Epithelial cell of proximal tubule (primary cell): ENCODE measurements around the gene AGAP3. TPM values are rescaled to one million over a fixed set of nuclear protein-coding genes. Genes with fewer than 3 reads are reported as not detected.

Experiments
- DNase-seq: peaks from one replicate; pipeline ENCODE4 v3.0.0-alpha.2; 2011; ENCODE audit warnings: low read depth
- H3K4me3 ChIP-seq: 2 replicates; pipeline ENCODE4 v1.5.1; 2011; ENCODE audit warnings: low read depth, mild to moderate bottlenecking, low read length
- total RNA-seq: library from RNA; depleted of rRNA; stranded (reverse); fragments of >200 nt; gene quantifications from 2 replicates; pipeline ENCODE4 v1.2.3, GENCODE V29; 2015
- TF ChIP-seq, protein P1 (sequence below): conservative IDR thresholded peaks from 2 replicates; pipeline ENCODE4 v1.5.1; 2012; ENCODE audit warnings: low read depth, mild to moderate bottlenecking, low read length

Gene AGAP3
- total RNA-seq, 1 donor from 2014 or later = 60.1 TPM

DNA sequence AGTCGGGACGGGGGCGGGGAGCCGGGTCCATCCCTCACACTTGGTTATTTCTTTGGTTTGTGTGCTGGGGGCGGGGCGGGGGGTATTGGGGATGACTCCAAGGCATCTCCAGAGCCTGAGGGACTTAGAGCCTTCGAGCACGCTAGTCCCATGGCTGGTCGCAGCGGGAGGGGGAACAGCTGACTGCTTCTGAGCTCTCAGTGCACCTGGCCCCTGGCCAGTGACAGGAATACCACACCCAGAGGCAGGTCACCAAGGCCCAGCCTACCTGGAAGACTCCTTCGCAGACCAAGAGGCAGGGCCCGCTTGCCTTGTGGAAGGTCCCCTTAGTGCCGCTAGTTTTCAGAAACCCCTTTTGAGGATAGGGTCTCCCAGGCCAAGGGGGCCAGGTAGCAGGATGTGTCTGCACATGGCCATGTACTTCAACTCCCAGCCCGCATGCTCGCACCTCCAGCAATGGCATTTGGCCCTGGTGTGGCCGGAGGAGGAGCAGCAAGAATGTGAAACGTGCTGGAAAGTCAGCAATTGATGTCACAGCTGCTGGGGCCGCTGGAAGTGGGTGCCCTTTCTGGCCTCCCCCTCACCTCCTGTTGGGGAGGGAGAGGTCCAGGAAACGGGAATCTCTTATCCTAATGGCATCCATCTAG is 40.3 kb downstream of the AGAP3 start:
- H3K4me3 ChIP-seq = no peak overlapping the region
- DNase-seq = no peak
- TF ChIP-seq, protein P1, sequence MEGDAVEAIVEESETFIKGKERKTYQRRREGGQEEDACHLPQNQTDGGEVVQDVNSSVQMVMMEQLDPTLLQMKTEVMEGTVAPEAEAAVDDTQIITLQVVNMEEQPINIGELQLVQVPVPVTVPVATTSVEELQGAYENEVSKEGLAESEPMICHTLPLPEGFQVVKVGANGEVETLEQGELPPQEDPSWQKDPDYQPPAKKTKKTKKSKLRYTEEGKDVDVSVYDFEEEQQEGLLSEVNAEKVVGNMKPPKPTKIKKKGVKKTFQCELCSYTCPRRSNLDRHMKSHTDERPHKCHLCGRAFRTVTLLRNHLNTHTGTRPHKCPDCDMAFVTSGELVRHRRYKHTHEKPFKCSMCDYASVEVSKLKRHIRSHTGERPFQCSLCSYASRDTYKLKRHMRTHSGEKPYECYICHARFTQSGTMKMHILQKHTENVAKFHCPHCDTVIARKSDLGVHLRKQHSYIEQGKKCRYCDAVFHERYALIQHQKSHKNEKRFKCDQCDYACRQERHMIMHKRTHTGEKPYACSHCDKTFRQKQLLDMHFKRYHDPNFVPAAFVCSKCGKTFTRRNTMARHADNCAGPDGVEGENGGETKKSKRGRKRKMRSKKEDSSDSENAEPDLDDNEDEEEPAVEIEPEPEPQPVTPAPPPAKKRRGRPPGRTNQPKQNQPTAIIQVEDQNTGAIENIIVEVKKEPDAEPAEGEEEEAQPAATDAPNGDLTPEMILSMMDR = no peak

DNA sequence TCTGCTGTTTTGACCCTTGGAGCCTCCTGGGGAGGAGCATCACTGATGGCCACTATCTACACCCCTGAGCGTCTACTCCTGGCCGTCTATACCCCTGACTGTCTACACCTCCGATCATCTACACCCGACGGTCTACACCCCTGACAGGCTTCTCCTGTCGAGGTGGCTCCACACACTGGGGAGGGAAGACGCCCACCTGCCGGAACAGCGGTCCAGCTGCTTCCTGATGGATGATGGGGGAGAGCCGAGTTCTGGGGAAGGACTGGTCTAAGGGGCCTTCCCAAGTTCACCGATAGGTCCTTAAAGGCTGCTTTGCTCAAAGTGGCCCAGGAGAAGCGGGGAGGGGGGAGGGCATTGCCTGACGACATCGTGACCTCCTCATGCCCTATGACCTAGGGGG is 41.9 kb downstream of the AGAP3 start:
- no peak for DNase-seq
- H3K4me3 ChIP-seq = no peak overlapping the region
- TF ChIP-seq, protein P1 = no peak

DNA sequence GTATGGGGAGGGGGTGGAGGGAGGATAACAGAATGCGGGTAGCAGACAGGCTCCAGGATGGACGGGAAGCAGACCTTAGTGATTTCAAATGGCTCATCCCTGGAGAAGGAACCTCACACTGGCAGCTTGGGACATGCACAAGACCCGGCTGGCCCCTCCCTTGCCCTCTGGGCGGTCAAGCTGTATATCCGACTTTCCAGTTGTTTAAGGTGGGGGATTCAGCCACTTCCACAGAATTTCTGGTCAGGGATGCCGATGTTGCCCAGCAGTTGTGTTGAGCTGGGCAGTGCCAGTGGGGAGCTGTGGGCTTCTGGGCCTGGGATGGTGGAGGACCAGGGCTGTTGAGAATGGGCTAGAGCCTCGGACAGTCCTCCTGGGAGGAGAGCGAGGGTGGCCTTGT is 42.4 kb downstream of the AGAP3 start:
- TF ChIP-seq, protein P1 = no peak
- DNase-seq = no peak
- H3K4me3 ChIP-seq = no peak overlapping the region

DNA sequence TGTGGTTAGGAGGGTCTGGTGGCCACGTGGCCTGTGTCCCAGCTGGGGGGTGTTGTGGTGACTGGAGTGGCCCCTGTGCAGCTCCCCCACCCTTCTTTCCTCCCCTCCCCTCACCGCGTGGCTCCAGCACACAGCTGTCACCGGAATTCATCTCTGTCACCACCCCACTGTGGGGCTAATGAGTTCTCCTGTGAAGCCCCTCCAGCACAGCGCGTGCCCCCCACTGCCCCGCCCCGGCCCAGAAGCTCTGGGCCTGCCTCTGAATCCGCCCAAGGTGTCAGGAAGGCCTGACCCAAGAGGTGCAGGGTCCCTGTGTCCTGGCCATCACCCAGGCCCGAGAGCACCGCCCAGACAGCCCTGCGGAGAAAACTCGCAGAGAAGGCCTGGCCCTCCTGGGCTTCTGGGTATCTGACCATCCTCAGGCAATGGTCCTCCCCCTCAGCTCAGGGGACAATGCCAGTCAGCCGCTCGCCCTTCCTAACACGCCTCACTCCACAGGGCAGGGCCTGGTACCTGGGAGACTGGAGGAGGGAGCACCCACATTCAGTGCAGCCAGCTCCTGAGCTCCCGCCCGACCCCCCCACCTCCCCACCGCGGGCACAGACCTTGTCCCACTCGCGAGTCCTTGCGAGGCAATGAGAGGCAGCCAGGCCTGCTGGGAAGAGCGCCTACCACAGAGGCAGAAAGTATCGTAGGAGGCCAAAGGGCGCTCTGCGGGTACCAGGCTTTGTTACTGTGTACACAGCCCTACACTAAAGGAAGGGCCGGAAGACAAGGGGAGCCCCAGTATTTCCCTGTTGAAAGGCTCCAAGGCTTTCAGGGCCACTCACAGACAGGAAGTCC is 43.1 kb downstream of the AGAP3 start:
- DNase-seq = no peak
- H3K4me3 ChIP-seq = no peak overlapping the region
- TF ChIP-seq, protein P1 = no peak

DNA sequence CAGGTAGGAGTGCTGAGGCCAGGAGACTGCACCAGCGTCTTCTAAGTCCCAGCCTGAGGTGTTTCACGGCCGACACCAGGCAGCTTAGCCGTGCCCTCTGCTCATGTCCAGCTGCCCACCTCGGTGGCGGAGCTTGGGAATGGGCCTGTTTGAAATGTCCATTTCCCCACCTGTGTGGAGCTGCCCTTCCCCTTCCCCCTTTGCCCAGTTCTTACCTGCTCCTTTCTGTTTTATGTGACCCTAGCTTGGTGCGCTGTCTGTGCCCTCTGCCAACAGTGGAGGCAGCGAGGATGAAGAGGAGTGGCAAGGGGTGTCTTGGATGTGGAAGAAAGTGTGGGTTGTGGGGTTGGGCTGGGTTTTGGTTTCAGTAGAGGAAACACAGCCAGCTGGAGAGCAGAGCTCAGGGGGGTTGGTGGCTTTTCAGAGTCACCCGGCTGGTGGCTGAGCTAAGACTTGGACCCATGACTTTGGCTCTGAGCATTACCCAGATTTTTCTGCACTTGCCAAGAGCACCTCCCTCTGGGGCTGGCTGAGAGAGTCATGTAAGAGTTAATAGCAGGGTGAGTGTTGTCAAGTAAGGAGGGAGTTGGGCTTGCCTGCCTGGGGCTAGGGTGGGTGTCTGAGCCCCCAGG is 43.8 kb downstream of the AGAP3 start:
- TF ChIP-seq, protein P1 = no peak
- no peak overlapping the region for H3K4me3 ChIP-seq
- no peak for DNase-seq

DNA sequence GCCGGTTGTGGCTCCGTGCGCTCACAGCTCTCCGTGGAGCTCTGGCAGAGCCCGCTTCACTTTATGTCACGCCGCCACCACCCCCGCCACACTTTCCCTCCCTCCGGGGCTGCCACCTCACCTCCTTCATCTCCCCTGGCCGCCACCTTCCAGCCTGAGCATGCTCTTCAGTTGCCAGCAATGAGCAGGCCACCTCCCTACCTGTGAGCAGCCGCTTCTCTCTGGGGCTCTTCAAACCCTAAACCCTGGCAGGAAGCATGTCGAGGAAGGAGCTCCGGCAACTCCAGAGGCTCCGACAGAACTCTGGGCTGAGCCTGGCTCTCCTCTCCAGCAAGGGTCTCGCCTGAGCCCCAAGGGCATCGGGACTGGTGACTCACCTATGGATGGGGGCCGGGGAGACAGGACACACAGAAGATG is 44.5 kb downstream of the AGAP3 start:
- TF ChIP-seq, protein P1 = no peak
- no peak for DNase-seq
- H3K4me3 ChIP-seq = no peak overlapping the region
